WERI-Rb-1 (cell line): ENCODE results near the gene SIPA1.

Experiments
- DNase-seq: peaks from one replicate; pipeline ENCODE4 v3.0.0-alpha.2; 2020
- H3K27ac ChIP-seq: fragments of 250-450 bp; sonication (Bioruptor Pico); 2 replicates; pipeline ENCODE4 v1.5.1; 2020; ENCODE audit warnings: mild to moderate bottlenecking, moderate library complexity
- H3K27me3 ChIP-seq: fragments of 250-450 bp; sonication (Bioruptor Pico); 2 replicates; pipeline ENCODE4 v1.5.1; 2021; ENCODE audit warnings: mild to moderate bottlenecking, low read depth, moderate library complexity; ENCODE audit not compliant: insufficient read depth, severe bottlenecking
- H3K36me3 ChIP-seq: fragments of 250-450 bp; sonication (Bioruptor Pico); 2 replicates; pipeline ENCODE4 v1.5.1; 2020; ENCODE audit warnings: mild to moderate bottlenecking, moderate library complexity
- H3K4me3 ChIP-seq: 2 replicates; pipeline ENCODE4 v1.5.1; 2011; ENCODE audit warnings: low read depth, mild to moderate bottlenecking, control low read depth, low read length
- H3K9me3 ChIP-seq: fragments of 250-450 bp; sonication (Bioruptor Pico); 2 replicates; pipeline ENCODE4 v1.5.1; 2021; ENCODE audit warnings: mild to moderate bottlenecking, moderate library complexity; ENCODE audit not compliant: severe bottlenecking
- TF ChIP-seq, protein P1 (sequence below): IDR thresholded peaks from 2 replicates; pipeline ENCODE4 v1.5.1; 2011; ENCODE audit warnings: low read depth, mild to moderate bottlenecking, control low read depth, inconsistent platforms, low read length

SIPA1 gene

GRCh38 chr11:65596520-65596919 is 41.4 kb upstream of the SIPA1 start:
- no peak for DNase-seq
- no peak overlapping the region for H3K4me3 ChIP-seq
- TF ChIP-seq, protein P1, sequence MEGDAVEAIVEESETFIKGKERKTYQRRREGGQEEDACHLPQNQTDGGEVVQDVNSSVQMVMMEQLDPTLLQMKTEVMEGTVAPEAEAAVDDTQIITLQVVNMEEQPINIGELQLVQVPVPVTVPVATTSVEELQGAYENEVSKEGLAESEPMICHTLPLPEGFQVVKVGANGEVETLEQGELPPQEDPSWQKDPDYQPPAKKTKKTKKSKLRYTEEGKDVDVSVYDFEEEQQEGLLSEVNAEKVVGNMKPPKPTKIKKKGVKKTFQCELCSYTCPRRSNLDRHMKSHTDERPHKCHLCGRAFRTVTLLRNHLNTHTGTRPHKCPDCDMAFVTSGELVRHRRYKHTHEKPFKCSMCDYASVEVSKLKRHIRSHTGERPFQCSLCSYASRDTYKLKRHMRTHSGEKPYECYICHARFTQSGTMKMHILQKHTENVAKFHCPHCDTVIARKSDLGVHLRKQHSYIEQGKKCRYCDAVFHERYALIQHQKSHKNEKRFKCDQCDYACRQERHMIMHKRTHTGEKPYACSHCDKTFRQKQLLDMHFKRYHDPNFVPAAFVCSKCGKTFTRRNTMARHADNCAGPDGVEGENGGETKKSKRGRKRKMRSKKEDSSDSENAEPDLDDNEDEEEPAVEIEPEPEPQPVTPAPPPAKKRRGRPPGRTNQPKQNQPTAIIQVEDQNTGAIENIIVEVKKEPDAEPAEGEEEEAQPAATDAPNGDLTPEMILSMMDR: no peak
- no peaks in the 10 kb centered on the region for H3K9me3 ChIP-seq
- H3K27ac ChIP-seq: no peak overlapping the region
- no peaks in the 10 kb centered on the region for H3K27me3 ChIP-seq
- peaks cover 12% of the 10 kb centered on the region for H3K36me3 ChIP-seq

- Histone ChIP-seq H3K27me3 (no peaks in the 10 kb centered on the region), H3K27ac (no peak overlapping the region), H3K4me3 (no peak overlapping the region), H3K36me3 (peaks cover 12% of the 10 kb centered on the region), H3K9me3 (no peaks in the 10 kb centered on the region)
- no peak for DNase-seq
- TF ChIP-seq, protein P1: no peak
Observed at GRCh38 chr11:65598258-65598699, 39.6 kb upstream of the SIPA1 start.

- H3K4me3 ChIP-seq: no peak overlapping the region
- H3K27ac ChIP-seq: no peak overlapping the region
- TF ChIP-seq, protein P1: no peak
- DNase-seq: no peak
- H3K36me3 ChIP-seq: peaks cover 20% of the 10 kb centered on the region
- no peaks in the 10 kb centered on the region for H3K27me3 ChIP-seq
- no peaks in the 10 kb centered on the region for H3K9me3 ChIP-seq
Observed at GRCh38 chr11:65599216-65599954, 38.5 kb upstream of the SIPA1 start.

GRCh38 chr11:65599955-65600246 is 38.0 kb upstream of the SIPA1 start:
- H3K27me3 ChIP-seq: no peaks in the 10 kb centered on the region
- DNase-seq: no peak
- TF ChIP-seq, protein P1: no peak
- peaks cover 25% of the 10 kb centered on the region for H3K36me3 ChIP-seq
- no peak overlapping the region for H3K27ac ChIP-seq
- H3K9me3 ChIP-seq: no peaks in the 10 kb centered on the region
- no peak overlapping the region for H3K4me3 ChIP-seq

- H3K9me3 ChIP-seq: no peaks in the 10 kb centered on the region
- H3K27ac ChIP-seq: no peak overlapping the region
- no peaks in the 10 kb centered on the region for H3K27me3 ChIP-seq
- H3K4me3 ChIP-seq: no peak overlapping the region
- H3K36me3 ChIP-seq: peaks cover 32% of the 10 kb centered on the region
- TF ChIP-seq, protein P1: no peak
- DNase-seq: no peak
Observed at GRCh38 chr11:65604258-65604657, 33.6 kb upstream of the SIPA1 start.
